CD14-positive monocyte (primary cell): ENCODE measurements around the gene SYTL4. TPM values are rescaled to one million over a fixed set of nuclear protein-coding genes. Genes with fewer than 3 reads are reported as not detected.
"Not testable (repeated sequence)": the region's sequence is repeated elsewhere in the genome, so short reads cannot be mapped to it uniquely, and the experiment has no call there.

ENCODE experiments used
- DNase-seq, 3 donors: peaks; one replicate each; pipeline ENCODE4 v3.0.0-alpha.2; 2011 to 2022
- H2AFZ ChIP-seq: 2 replicates; pipeline ENCODE4 v1.6.0; 2012; ENCODE audit warnings: mild to moderate bottlenecking, low read depth, low read length, inconsistent platforms; ENCODE audit not compliant: insufficient read depth, poor library complexity, severe bottlenecking
- H3K27ac ChIP-seq, 2 donors: 1 replicate in 1 of 2; 2 replicates in 1 of 2; pipeline ENCODE4 v1.5.1; 2012 to 2013; ENCODE audit warnings: low read length in 2 of 2, control low read depth in 1 of 2, inconsistent platforms in 1 of 2, low read depth in 1 of 2, mild to moderate bottlenecking in 1 of 2
- H3K27me3 ChIP-seq, 2 donors: one replicate each; pipeline versions ENCODE4 v1.6.0 to v1.6.1; 2011 to 2013; ENCODE audit warnings: low read length in 2 of 2; ENCODE audit not compliant: control insufficient read depth in 2 of 2, insufficient read depth in 2 of 2
- H3K36me3 ChIP-seq, 2 donors: replicated peaks in 1 of 2; 1 replicate in 1 of 2; 2 replicates in 1 of 2; pipeline versions ENCODE4 v1.5.1 to v1.6.1; 2012 to 2013; ENCODE audit warnings: low read length in 2 of 2, control low read depth in 1 of 2, inconsistent platforms in 1 of 2, mild to moderate bottlenecking in 1 of 2; ENCODE audit not compliant: insufficient read depth in 2 of 2, control insufficient read depth in 1 of 2
- H3K4me1 ChIP-seq, 2 donors: 1 replicate in 1 of 2; 2 replicates in 1 of 2; pipeline versions ENCODE4 v1.5.1 to v1.6.1; 2012 to 2013; ENCODE audit warnings: low read length in 2 of 2, control low read depth in 1 of 2, inconsistent platforms in 1 of 2, mild to moderate bottlenecking in 1 of 2, moderate library complexity in 1 of 2; ENCODE audit not compliant: insufficient read depth in 2 of 2, control insufficient read depth in 1 of 2
- H3K4me2 ChIP-seq: replicated peaks from 2 replicates; pipeline ENCODE3; 2012; ENCODE audit warnings: low read length, moderate library complexity, mild to moderate bottlenecking; ENCODE audit not compliant: poor library complexity, severe bottlenecking; ENCODE audit errors: extremely low read depth
- H3K4me3 ChIP-seq, 3 experiments: fragments of 200-600 bp in 1 of 3; sonication (generic) in 1 of 3; replicated peaks in 1 of 3; 1 replicate in 2 of 3; 2 replicates in 1 of 3; pipeline ENCODE4 v1.5.1; 2011 to 2013; ENCODE audit warnings: low read length in 3 of 3, mild to moderate bottlenecking in 3 of 3, control low read depth in 2 of 3, low read depth in 2 of 3, inconsistent platforms in 1 of 3, moderate library complexity in 1 of 3
- H3K79me2 ChIP-seq: 2 replicates; pipeline ENCODE4 v1.6.0; 2012; ENCODE audit warnings: mild to moderate bottlenecking, control low read depth, inconsistent platforms, low read length, moderate library complexity; ENCODE audit not compliant: insufficient read depth
- H3K9ac ChIP-seq: 2 replicates; pipeline ENCODE4 v1.6.0; 2017; ENCODE audit warnings: low read length, mild to moderate bottlenecking; ENCODE audit not compliant: insufficient read depth, poor library complexity, severe bottlenecking
- H3K9me3 ChIP-seq, 2 donors: replicated peaks in 1 of 2; 1 replicate in 1 of 2; 2 replicates in 1 of 2; pipeline versions ENCODE4 v1.5.1 to v1.6.1; 2012 to 2013; ENCODE audit warnings: low read length in 2 of 2, control low read depth in 1 of 2; ENCODE audit not compliant: control insufficient read depth in 1 of 2, insufficient read depth in 1 of 2
- H4K20me1 ChIP-seq: 2 replicates; pipeline ENCODE4 v1.6.0; 2012; ENCODE audit warnings: mild to moderate bottlenecking, low read length, control low read depth, moderate library complexity; ENCODE audit not compliant: insufficient read depth
- H3K27ac Mint-ChIP-seq, 7 donors: one replicate each; pipeline ENCODE4 v1.8.0; 2020; ENCODE audit warnings: mild to moderate bottlenecking in 7 of 7, mixed read lengths in 7 of 7, moderate library complexity in 6 of 7, inconsistent platforms in 2 of 7
- H3K27me3 Mint-ChIP-seq, 3 donors: one replicate each; pipeline ENCODE4 v1.8.0; 2021 to 2022; ENCODE audit warnings: low read depth in 3 of 3, mild to moderate bottlenecking in 3 of 3, mixed read lengths in 3 of 3, moderate library complexity in 3 of 3, inconsistent platforms in 1 of 3
- H3K36me3 Mint-ChIP-seq, 2 donors: one replicate each; pipeline ENCODE4 v1.8.0; 2020; ENCODE audit warnings: mixed read lengths in 2 of 2, inconsistent platforms in 1 of 2, mild to moderate bottlenecking in 1 of 2
- H3K4me1 Mint-ChIP-seq: one replicate; pipeline ENCODE4 v1.8.0; 2020; ENCODE audit warnings: mild to moderate bottlenecking, mixed read lengths
- H3K4me3 Mint-ChIP-seq, 2 donors: one replicate each; pipeline ENCODE4 v1.8.0; 2020; ENCODE audit warnings: mild to moderate bottlenecking in 2 of 2, mixed read lengths in 2 of 2, moderate library complexity in 1 of 2
- H3K9me3 Mint-ChIP-seq, 7 donors: one replicate each; pipeline ENCODE4 v1.8.0; 2020 to 2022; ENCODE audit warnings: mixed read lengths in 7 of 7, mild to moderate bottlenecking in 6 of 7, moderate library complexity in 6 of 7, inconsistent platforms in 2 of 7
- CTCF ChIP-seq: fragments of 200-600 bp; IDR thresholded peaks from one replicate; pipeline ENCODE4 v1.8.0; 2022; ENCODE audit warnings: antibody characterized with exemption, mild to moderate bottlenecking
- WGBS: methylation state at CpG from one replicate; pipeline ENCODE4 v1.1.5; 2013; ENCODE audit warnings: missing lambda C conversion rate; ENCODE audit not compliant: insufficient coverage; 5-methylcytosine and 5-hydroxymethylcytosine counted together
- intact Hi-C, 2 donors: fragments of 100-400 bp; cut with micrococcal nuclease; formaldehyde crosslinking; loops; one replicate each; pipeline versions ENCODE4 v1.15.0 to v1.15.1; 2023
- polyA plus RNA-seq, 3 donors: library from polyadenylated mRNA; depleted of rRNA in 1 of 3; unstranded in 2 of 3; stranded (reverse) in 1 of 3; fragments of 300-500 nt in 2 of 3; fragments of >200 nt in 1 of 3; fragmentation: Illumina TruSeq in 2 of 3; gene quantifications; 1 replicate in 2 of 3; 2 replicates in 1 of 3; pipeline ENCODE4 v1.2.3, GENCODE V29; 2012 to 2021

SYTL4 gene
- polyA plus RNA-seq, 3 donors: 0.17 TPM; not detected in 2

GRCh38 chrX:100745205-100745604, 13.3 kb upstream of the SYTL4 start:
- Mint-ChIP-seq H3K27me3 (peaks cover 0 to 3% (median 2%) of the 10 kb centered on the region in 3 donors), H3K4me1 (no peaks in the 10 kb centered on the region), H3K27ac (no peak overlapping the region), H3K36me3 (no peaks in the 10 kb centered on the region), H3K4me3 (no peak overlapping the region), H3K9me3 (peaks cover 0 to 2% (median 0%) of the 10 kb centered on the region in 7 donors)
- Histone ChIP-seq H3K9ac (no peak overlapping the region), H3K4me2 (no peak overlapping the region), H3K79me2 (no peaks in the 10 kb centered on the region), H2AFZ (no peak overlapping the region), H3K27me3 (peaks cover 2 to 7% of the 10 kb centered on the region in 2 donors), H4K20me1 (no peaks in the 10 kb centered on the region), H3K27ac (no peak overlapping the region), H3K9me3 (no peaks in the 10 kb centered on the region), H3K36me3 (no peaks in the 10 kb centered on the region), H3K4me1 (no peaks in the 10 kb centered on the region), H3K4me3 (no peak overlapping the region)
- TF ChIP-seq CTCF: no peak
- no CpG with 5 or more reads among the region's 1 CpG for WGBS
- no peak for DNase-seq
- intact Hi-C loops: no loop called here

- H4K20me1 ChIP-seq: no peaks in the 10 kb centered on the region
- Mint-ChIP-seq H3K4me3 (no peak overlapping the region), H3K36me3 (no peaks in the 10 kb centered on the region), H3K27ac (no peak overlapping the region), H3K27me3 (peaks cover 3 to 4% (median 3%) of the 10 kb centered on the region in 3 donors), H3K4me1 (no peaks in the 10 kb centered on the region), H3K9me3 (peaks cover 0 to 2% (median 0%) of the 10 kb centered on the region in 7 donors)
- no peaks in the 10 kb centered on the region for H3K9me3 ChIP-seq
- H3K79me2 ChIP-seq: no peaks in the 10 kb centered on the region
- H2AFZ ChIP-seq: no peak overlapping the region
- H3K27me3 ChIP-seq: peaks cover 2 to 7% of the 10 kb centered on the region in 2 donors
- no CpG with 5 or more reads among the region's 2 CpGs for WGBS
- H3K27ac ChIP-seq: no peak overlapping the region
- H3K9ac ChIP-seq: no peak overlapping the region
- no peak for DNase-seq
- no peak for TF ChIP-seq CTCF
- no peaks in the 10 kb centered on the region for H3K36me3 ChIP-seq
- no peaks in the 10 kb centered on the region for H3K4me1 ChIP-seq
- intact Hi-C loops: no loop called here
- no peak overlapping the region for H3K4me3 ChIP-seq
- no peak overlapping the region for H3K4me2 ChIP-seq
These were observed 11.2 kb upstream of the SYTL4 start for GRCh38 chrX:100743009-100743607.

- H3K9me3 ChIP-seq, H3K4me3 Mint-ChIP-seq, H3K79me2 ChIP-seq, H3K4me1 ChIP-seq, H3K4me3 ChIP-seq, intact Hi-C loops, H3K9me3 Mint-ChIP-seq, H3K4me2 ChIP-seq, H2AFZ ChIP-seq, DNase-seq, H3K36me3 Mint-ChIP-seq, H3K27me3 ChIP-seq, H3K36me3 ChIP-seq, H3K9ac ChIP-seq, H3K27ac Mint-ChIP-seq, H3K27ac ChIP-seq, H4K20me1 ChIP-seq, H3K4me1 Mint-ChIP-seq: not testable (repeated sequence)
- WGBS: no CpG with 5 or more reads among the region's 30 CpGs
- H3K27me3 Mint-ChIP-seq: peaks cover 0 to 12% (median 3%) of the 10 kb centered on the region in 3 donors
These were observed 7.9 kb downstream of the SYTL4 start for GRCh38 chrX:100724006-100724405.
